ENCODE measurements around the gene PPP2R5E.

Gene PPP2R5E

DNA sequence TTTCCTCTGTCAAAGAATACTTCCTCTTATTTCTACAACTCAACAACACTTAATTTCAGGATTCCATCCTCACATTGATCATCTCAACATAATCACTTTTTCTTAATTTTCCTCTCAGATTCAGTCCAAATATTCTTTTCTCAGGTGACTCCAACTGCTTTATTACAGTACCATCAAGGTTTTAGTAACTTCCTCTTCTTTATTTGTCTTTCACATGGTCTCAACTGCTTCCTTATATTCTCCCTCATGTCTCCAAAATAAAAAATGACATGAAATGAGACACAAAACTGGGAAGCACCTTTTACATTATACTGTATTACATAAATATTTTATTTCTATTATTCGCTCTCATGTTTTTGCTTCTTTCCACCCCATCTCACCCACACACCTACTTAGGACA, 55.5 kb downstream of the PPP2R5E start:
- no peak for DNase-seq (ENCODE audit: low read depth)
- TF ChIP-seq, protein P1, sequence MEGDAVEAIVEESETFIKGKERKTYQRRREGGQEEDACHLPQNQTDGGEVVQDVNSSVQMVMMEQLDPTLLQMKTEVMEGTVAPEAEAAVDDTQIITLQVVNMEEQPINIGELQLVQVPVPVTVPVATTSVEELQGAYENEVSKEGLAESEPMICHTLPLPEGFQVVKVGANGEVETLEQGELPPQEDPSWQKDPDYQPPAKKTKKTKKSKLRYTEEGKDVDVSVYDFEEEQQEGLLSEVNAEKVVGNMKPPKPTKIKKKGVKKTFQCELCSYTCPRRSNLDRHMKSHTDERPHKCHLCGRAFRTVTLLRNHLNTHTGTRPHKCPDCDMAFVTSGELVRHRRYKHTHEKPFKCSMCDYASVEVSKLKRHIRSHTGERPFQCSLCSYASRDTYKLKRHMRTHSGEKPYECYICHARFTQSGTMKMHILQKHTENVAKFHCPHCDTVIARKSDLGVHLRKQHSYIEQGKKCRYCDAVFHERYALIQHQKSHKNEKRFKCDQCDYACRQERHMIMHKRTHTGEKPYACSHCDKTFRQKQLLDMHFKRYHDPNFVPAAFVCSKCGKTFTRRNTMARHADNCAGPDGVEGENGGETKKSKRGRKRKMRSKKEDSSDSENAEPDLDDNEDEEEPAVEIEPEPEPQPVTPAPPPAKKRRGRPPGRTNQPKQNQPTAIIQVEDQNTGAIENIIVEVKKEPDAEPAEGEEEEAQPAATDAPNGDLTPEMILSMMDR (conservative IDR thresholded peaks at IDR 0.05; ENCODE audit: low read depth, low read length), result no peak
- no peak overlapping the region for H3K4me3 ChIP-seq (ENCODE audit: low read depth, low read length)

DNA sequence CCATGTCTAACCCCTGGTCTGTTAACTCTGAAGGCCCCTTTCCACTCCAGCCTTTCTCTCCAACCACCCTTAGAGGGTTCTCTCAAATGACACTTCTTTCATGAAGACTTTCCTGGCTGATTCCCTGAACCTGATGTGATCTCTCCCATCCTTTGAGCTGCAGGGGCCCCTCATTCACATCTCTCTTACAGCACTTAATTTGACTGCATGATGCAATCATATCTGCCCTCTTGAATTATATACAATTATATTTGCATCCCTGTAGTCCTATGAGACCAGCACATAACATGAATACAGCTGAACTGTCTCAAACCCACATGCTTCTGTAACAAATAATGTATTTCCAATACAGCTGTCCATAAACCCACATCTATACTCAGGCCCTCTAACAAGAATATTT, 56.4 kb downstream of the PPP2R5E start:
- no peak for DNase-seq (ENCODE audit: low read depth)
- H3K4me3 ChIP-seq (ENCODE audit: low read depth, low read length), result no peak overlapping the region
- TF ChIP-seq, protein P1 (conservative IDR thresholded peaks at IDR 0.05; ENCODE audit: low read depth, low read length), result no peak

DNA sequence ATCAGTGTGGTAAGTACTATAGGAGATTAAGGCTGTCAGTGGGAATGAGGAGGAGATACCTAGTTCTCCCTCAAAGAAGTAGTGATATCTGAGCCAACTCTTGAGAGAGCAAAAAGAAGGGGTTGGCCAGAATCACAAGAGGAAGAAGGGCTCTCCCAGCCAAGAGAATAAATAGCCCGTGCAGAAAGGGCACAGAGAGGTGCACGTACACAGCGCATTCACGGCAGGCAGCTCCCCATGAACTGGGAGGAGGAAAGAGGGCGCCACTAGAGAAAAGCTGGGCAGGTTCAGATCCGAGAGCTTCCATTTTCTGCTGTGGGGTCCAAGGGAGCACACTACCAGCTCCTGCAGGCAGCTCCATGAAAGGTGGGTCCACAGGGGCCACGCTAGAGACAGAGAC, 59.9 kb downstream of the PPP2R5E start:
- TF ChIP-seq, protein P1 (conservative IDR thresholded peaks at IDR 0.05; ENCODE audit: low read depth, low read length), result no peak

DNA sequence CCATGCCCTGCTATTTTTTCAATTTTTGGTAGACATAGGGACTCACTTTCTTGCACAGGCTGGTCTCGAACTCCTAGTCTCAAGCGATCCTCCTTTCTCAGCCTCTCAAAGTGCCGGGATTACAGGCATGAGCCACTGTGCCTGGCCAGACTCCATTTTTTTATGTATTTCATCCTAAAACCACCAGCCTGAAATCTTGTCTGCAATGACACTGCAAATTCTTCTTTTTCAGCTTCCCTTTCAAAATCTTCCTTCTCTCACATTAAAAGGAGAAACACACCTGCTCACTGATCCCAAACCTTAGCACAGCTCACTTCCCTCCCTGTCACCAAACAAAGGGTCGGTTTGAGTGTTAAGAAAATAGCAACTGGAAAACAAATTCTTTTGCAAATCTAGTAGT, 62.6 kb downstream of the PPP2R5E start:
- H3K4me3 ChIP-seq (ENCODE audit: low read depth, low read length), result no peak overlapping the region
- DNase-seq (ENCODE audit: low read depth), result no peak
- TF ChIP-seq, protein P1 (conservative IDR thresholded peaks at IDR 0.05; ENCODE audit: low read depth, low read length), result no peak

More for the DNA sequence above, 59.9 kb downstream of the PPP2R5E start:
- DNase-seq (ENCODE audit: low read depth), result no peak
- no peak overlapping the region for H3K4me3 ChIP-seq (ENCODE audit: low read depth, low read length)

DNA sequence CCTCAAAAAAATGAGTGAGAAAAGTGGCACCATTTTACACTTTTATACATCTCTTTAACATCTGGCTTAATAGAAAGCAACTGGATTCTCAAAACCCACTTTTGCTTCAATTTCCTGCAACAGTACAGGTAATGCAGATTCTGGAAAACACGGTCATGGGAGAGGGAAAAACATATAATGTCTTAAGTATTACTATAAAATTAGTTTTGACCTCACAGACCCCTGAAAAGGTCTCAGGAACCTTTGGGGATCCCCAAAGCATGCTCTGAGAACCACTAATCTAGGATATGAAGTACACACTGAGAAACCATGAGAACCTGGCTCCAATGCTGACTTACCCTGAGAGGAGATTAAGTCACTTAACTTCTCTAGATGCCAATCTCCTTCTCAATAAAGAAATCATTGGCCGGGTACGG, 64.7 kb downstream of the PPP2R5E start:
- TF ChIP-seq, protein P1 (conservative IDR thresholded peaks at IDR 0.05; ENCODE audit: low read depth, low read length), result no peak
- DNase-seq (ENCODE audit: low read depth), result no peak
- H3K4me3 ChIP-seq (ENCODE audit: low read depth, low read length), result no peak overlapping the region

DNA sequence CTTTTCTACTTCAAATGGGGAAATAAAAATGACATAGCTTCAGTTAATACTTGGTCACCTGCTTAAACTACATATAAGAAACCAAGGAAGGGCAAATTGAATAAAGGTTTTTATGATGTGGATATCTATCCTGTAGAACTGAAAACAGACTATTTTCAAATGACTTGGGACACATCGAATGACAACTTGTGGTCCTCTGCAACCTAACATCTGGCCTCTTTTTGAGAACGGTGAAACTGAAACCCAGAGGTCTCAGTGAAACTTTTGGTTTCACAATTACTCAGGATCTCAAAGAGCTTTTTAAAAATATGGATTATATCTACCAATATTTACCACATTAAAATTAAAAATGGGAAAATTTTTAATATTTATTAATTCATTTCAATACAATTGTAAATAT, 65.2 kb downstream of the PPP2R5E start:
- no peak for DNase-seq (ENCODE audit: low read depth)

DNA sequence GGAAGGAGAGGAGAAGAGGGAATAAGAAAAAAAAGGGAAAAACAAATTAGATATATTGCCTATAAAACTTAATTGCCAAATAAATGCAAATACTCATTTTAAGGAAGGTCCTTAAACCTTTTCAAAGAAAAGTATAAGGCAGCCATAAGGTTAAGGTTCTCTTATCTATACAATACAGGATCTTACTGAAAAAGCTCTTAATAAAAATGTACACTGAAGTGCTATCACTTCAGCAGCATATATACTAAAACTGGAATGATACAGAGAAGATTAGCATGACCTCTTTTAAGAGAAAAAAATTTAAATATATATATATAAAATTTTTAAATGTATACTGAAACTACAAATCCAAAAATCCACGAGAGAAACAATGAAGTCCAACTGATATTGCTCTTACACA, 65.6 kb downstream of the PPP2R5E start:
- no peak overlapping the region for H3K4me3 ChIP-seq (ENCODE audit: low read depth, low read length)
- TF ChIP-seq, protein P1 (conservative IDR thresholded peaks at IDR 0.05; ENCODE audit: low read depth, low read length), result no peak
- DNase-seq (ENCODE audit: low read depth), result no peak

More for the DNA sequence above, 65.2 kb downstream of the PPP2R5E start:
- H3K4me3 ChIP-seq (ENCODE audit: low read depth, low read length), result no peak overlapping the region
- TF ChIP-seq, protein P1 (conservative IDR thresholded peaks at IDR 0.05; ENCODE audit: low read depth, low read length), result no peak
